ENCODE data around the gene KCNJ8.
"Not testable (repeated sequence)": the region's sequence is repeated elsewhere in the genome, so short reads cannot be mapped to it uniquely, and the experiment has no call there.

GRCh38 chr12:21794807-21795595 lies 20.5 kb upstream of the KCNJ8 start:
- not testable (repeated sequence) for TF ChIP-seq PPARA (CRISPR knock-in tag; IDR thresholded peaks at IDR 0.05; ENCODE audit: borderline replicate concordance); ESRRG (CRISPR knock-in tag; IDR thresholded peaks at IDR 0.05); RARB (CRISPR knock-in tag; IDR thresholded peaks at IDR 0.05); SNAI2 (CRISPR knock-in tag; IDR thresholded peaks at IDR 0.05); ZFP3 (CRISPR knock-in tag; IDR thresholded peaks at IDR 0.05); ARNTL (CRISPR knock-in tag; IDR thresholded peaks at IDR 0.05; ENCODE audit: borderline replicate concordance, low read depth); CREB5 (CRISPR knock-in tag; IDR thresholded peaks at IDR 0.05; ENCODE audit: low read depth)

All from SK-N-SH treated with all-trans-retinoic acid at 6 μM for 48 hours (cell line).